PC-3 (cell line): ENCODE results near the gene NEGR1.

Experiments used
- CTCF ChIP-seq: fragments of 300-600 bp; sonication (generic); conservative IDR thresholded peaks from 2 replicates; pipeline ENCODE4 v1.5.1; 2017; ENCODE audit warnings: antibody characterized with exemption, low read depth, mild to moderate bottlenecking, low read length
- EZH2 ChIP-seq: fragments of 300-600 bp; sonication (generic); IDR thresholded peaks from one replicate; pipeline ENCODE4 v1.6.1; 2017; ENCODE audit warnings: antibody characterized with exemption, mild to moderate bottlenecking, low read length; ENCODE audit not compliant: unreplicated experiment
- EZH2phosphoT487 ChIP-seq: fragments of 300-600 bp; sonication (generic); IDR thresholded peaks from 2 replicates; pipeline ENCODE4 v1.6.1; 2018; ENCODE audit warnings: mild to moderate bottlenecking, antibody characterized with exemption, low read length, borderline replicate concordance

- TF ChIP-seq CTCF (no peak), EZH2 (no peak), EZH2phosphoT487 (no peak)
These were observed 515.6 kb downstream of the NEGR1 start for GRCh38 chr1:71766748-71767147.
